KOPT-K1 (cell line): ENCODE results near the gene ADAM12.

Experiments
- H3K27ac ChIP-seq: fragments of 200-600 bp; sonication (generic); 2 replicates; pipeline ENCODE4 v1.5.1; 2016; ENCODE audit warnings: antibody characterized with exemption, mild to moderate bottlenecking, low read depth, low read length; ENCODE audit not compliant: poor library complexity, severe bottlenecking
- H3K36me3 ChIP-seq: fragments of 200-600 bp; sonication (generic); 2 replicates; pipeline ENCODE4 v1.5.1; 2017; ENCODE audit warnings: antibody characterized with exemption, mild to moderate bottlenecking, low read length, moderate library complexity; ENCODE audit not compliant: insufficient read depth
- H3K9me3 ChIP-seq: fragments of 200-600 bp; sonication (generic); 2 replicates; pipeline ENCODE4 v1.5.1; 2017; ENCODE audit warnings: antibody characterized with exemption, low read length, mild to moderate bottlenecking; ENCODE audit not compliant: insufficient read depth, poor library complexity, severe bottlenecking

The ADAM12 gene

DNA sequence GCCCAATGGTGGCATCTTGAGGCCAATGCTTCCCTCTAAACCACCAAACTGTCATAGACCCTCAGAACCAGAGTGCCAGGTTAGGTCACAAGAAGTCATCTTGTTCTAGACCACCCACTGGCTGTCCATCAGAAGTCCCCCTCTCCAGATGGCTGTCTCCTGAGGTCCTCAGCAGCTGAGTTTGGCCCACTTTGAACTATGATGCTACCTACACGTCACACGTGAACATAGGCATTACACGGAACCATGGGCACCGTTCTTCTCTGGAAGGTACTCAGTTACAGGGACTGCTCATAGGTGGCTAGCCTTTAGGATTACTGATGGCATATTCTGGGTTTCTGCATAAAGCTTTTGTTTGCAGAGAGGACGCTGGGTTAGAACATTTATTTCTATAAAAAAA, 166.4 kb downstream of the ADAM12 start:
- Histone ChIP-seq H3K9me3 (no peaks in the 10 kb centered on the region), H3K27ac (no peak overlapping the region), H3K36me3 (no peaks in the 10 kb centered on the region)

DNA sequence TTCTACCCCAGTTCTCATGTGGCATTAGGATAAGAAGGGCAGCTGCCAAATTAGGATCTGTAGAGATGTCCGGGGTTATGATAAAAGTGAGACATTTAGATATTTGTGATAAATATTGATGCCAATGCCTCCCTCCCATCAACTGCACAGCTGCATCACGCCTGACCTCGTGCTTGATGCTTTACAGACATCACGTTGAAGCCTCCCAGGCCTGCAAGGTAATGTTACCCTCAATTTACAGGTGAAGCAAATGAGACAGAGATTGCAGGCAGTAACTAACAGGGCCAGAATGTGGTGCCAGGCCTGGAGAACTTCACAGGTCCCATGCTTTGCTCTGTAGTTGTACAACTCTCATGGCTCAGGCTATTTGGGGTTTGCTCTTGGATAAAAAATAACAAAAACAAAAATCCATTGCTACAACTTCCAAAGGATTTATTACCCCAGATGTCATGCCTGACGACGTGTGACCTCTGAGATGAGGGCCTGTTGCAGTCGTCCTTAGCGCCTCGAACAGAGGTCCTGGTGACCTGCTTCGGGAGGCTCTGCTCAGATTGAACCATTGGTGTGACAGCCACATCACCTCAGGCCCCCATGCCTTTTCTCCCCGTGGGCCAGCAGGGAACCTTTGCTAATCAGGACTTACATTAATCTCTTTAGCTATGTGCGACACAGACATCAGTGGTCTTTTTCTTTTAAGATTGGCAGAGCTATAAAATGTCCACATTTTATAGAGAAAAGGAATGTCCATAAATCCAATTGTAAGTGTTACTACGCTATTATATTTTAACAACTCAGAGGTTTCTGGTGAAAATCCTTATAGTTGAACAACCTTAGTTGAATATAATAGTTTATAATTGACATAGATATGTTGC, 169.3 kb downstream of the ADAM12 start:
- Histone ChIP-seq H3K36me3 (no peaks in the 10 kb centered on the region), H3K27ac (no peak overlapping the region), H3K9me3 (no peaks in the 10 kb centered on the region)

DNA sequence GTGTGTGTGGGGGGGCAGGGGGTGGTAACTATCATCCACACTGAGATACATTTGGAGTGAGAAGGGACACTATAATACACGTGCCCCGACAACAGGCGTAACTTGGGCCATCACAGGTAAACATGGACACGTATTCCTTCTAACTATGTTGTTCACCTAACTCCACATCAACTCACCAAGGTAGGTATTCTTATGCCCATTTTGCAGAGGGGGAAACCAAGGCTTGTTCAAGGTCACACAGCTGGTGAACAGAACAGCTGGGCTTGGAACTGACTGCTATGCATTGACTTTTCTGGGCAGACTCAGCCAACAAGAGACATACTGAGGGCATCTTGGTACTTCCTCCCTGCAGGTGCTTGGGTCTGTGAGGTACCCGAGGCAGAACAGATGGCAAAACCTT, 170.1 kb downstream of the ADAM12 start:
- Histone ChIP-seq H3K27ac (no peak overlapping the region), H3K9me3 (no peaks in the 10 kb centered on the region), H3K36me3 (no peaks in the 10 kb centered on the region)

DNA sequence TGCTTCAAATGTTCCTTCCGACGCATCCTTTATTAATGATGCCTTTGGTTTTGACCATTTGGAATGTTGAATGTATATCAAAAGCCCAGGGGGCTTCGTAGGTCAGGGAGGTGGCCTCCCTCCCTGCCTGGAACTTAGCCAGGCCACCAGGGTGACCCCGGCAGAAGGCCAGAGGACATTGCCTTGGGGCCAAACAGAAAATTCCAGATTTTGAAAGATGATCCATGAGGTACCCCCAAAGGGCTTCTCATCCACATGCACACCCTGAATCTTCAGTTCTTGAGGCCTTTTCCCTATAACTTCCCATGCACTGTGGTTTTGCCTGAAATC, 171.7 kb downstream of the ADAM12 start:
- H3K27ac ChIP-seq = no peak overlapping the region
- H3K9me3 ChIP-seq = no peaks in the 10 kb centered on the region
- H3K36me3 ChIP-seq = no peaks in the 10 kb centered on the region

DNA sequence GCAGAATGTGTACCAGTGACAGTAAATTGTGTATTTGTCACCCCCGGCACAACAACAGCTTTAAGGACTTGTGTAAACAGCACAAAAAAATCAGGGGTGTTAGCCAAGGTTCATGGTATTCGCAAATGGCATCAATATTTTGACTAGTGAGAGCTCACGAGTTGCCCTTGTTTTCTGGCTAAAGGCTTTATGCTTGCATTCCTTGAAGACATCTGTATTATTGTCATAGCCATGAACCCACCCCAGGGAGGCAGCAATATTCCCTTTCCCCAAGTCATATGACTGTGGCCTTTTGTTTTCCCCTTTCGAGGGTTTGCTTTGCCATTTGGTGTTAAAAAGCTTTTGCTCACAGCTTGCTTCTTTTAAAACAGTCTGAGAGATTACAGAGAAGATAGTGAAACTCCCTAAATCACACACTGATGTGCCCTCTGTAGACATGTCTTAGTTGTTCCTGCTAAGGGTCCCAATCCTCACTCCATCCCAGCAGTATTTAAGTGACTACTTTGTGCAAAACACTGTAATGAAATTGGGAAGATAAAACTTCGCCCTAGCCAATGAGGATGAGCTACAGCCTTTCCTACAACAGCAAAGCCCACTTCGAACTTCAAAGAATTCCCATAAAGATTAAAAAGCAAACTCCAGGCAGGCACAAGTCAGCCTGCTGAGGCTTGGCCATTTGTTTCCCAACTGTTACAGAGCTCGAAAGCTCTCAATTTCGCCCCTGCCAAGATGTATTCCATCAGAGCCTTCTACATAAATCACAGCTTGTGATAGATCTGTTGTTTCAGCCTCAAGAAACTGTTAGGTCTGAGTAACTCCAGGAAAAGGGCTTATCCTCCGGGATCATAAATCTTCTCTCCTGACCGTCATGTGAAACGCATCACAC, 172.3 kb downstream of the ADAM12 start:
- Histone ChIP-seq H3K27ac (no peak overlapping the region), H3K36me3 (no peaks in the 10 kb centered on the region)

DNA sequence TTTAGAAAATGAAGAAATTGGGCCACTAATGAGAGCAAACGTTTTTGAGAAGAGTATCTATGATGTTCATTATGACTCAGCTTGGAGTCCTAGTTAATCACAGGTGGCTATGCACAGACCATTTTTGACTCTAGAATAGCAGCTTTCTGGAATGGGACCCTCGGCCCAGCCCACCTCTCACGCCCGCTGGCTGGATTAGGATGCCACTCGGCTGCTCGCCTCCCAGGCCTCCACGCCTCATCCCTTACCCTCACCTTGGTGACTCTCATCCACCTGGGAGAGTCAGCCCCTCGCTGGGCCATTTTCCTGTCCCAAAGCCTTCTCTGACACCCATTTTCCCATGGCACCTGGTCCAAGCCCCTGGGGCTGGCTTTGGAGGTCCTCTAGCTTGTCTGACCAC, 173.6 kb downstream of the ADAM12 start:
- Histone ChIP-seq H3K36me3 (no peaks in the 10 kb centered on the region), H3K9me3 (no peaks in the 10 kb centered on the region), H3K27ac (no peak overlapping the region)

More for the DNA sequence above, 172.3 kb downstream of the ADAM12 start:
- H3K9me3 ChIP-seq = no peaks in the 10 kb centered on the region

DNA sequence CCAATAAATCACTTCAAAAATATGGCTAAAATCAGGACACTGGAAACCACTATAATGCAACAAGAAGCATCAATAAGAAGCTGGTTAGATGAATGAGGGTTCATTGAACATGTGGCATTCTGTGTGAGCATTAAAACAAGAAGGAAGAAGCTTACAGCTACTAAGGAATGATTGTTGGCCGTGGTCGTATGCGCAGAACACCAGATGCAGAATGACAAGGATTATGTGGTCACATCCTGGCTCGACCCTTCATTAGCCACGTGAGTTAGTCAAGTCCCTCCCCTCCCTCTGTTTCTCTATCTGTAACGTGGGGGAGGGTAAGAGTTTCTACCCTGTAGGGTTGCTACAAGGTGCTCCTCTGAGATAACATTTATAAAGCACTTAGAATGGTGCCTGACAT, 174.3 kb downstream of the ADAM12 start:
- no peaks in the 10 kb centered on the region for H3K9me3 ChIP-seq
- no peak overlapping the region for H3K27ac ChIP-seq
- no peaks in the 10 kb centered on the region for H3K36me3 ChIP-seq

DNA sequence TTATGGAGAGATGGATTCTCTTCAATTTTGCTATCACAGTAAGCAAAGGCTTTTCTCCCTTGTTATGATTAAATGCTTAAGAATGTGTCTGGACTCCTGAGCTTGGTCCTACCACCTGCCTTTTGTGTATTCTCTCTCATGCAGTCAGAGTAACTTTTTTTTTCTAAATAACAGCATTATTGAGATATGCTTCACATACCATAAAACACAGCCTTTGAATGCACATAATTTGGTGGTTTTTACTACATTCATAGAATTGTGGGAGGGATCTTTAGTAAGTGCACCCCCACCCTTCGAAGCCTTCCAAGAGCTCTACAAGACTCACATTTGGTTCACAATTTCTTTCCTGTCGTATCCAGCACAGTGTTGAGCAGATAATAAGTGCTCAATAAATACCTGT, 175.5 kb downstream of the ADAM12 start:
- no peak overlapping the region for H3K27ac ChIP-seq
- no peaks in the 10 kb centered on the region for H3K9me3 ChIP-seq
- H3K36me3 ChIP-seq = no peaks in the 10 kb centered on the region

DNA sequence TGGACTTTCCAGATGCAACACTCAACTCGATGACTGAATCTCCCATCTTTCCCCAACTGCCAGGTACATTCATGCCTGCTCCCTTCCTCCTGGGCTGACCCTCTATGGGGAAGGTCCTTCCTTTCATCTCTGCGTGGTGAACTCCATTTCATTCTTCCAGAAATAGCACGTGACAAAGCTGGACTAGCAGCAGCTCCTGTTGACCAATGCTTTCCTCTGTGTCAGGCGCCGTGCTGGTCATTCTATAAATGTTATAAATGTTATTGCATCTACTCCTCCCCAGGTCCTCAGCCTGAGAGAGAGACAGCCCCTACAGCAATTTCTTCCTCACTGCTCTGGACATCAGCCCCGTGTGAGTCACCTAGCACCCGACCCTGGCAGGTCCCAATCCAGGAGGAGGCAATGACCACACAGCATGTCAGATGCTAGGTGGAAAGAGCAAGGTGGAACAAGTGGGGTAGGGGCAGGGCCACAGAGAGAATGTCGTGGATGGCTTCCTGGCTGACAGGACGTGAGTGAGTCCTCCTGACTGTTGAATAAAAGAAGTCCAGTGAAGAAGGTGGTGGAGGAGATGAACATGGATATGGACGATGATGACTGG, 178.1 kb downstream of the ADAM12 start:
- H3K36me3 ChIP-seq = no peaks in the 10 kb centered on the region
- H3K27ac ChIP-seq = no peak overlapping the region

DNA sequence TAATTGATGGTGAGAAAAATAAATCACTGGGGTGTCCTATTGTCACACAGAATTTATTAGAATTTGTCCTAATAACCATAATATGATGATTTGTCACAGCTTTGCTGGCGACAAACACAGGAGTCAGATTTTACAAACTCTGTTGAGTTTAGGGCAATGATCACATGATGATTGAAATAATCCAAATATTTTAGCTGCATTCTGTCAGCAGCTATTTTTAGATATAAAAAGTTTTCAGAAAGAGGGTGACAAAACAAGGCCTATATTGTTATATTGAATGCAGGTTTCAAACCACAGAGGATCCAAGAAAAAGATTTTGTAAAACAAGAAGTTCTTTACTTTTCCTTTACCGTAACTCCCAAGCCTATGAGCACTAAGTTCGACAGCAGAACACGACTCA, 178.8 kb downstream of the ADAM12 start:
- Histone ChIP-seq H3K27ac (no peak overlapping the region), H3K9me3 (no peaks in the 10 kb centered on the region), H3K36me3 (no peaks in the 10 kb centered on the region)

More for the DNA sequence above, 178.1 kb downstream of the ADAM12 start:
- no peaks in the 10 kb centered on the region for H3K9me3 ChIP-seq

DNA sequence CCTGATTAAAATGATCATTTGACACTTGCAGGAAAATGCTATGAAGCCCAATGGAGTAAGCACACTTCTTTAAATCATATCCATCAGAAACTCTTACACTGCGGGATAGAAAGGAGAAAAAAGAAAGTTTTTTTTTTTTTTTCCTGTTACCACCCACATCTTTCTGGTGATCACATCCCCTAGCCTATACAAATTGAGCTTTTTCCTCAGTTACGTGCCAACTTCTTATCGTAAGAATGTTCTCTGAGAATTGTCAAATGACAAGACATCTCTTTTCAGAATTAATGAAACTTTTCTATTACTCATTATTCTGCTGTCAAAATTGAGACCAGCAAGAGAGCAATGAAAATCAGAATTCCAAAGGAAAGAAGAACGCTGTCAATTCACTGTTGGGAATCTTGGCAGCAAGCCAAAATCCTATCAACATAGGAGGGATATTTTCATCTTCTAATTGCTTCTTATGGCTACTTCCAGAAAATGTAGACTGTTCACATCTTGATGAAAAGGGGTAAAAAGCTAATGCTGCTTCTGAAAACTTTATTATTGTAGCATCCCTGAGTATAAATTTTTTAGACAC, 179.5 kb downstream of the ADAM12 start:
- Histone ChIP-seq H3K36me3 (no peaks in the 10 kb centered on the region), H3K9me3 (no peaks in the 10 kb centered on the region), H3K27ac (no peak overlapping the region)

DNA sequence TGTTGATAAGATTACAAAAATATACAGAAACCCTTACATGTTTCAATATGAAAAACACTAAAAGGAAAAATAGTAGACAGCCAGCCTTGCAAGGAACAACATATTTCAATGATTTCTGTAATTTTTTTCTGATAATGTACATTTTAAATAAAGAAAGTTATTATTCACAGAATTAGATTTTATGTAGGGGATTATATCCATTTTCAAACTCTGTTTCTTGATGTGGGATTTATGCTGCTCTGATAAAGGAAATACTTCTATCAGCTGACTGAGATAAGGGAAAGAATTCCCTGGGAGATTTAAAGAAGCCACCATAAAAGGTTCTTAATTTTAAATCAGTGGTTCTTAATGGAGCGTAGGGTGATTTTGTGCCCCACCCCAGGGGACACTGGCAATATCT, 180.4 kb downstream of the ADAM12 start:
- Histone ChIP-seq H3K36me3 (no peaks in the 10 kb centered on the region), H3K9me3 (no peaks in the 10 kb centered on the region), H3K27ac (no peak overlapping the region)

DNA sequence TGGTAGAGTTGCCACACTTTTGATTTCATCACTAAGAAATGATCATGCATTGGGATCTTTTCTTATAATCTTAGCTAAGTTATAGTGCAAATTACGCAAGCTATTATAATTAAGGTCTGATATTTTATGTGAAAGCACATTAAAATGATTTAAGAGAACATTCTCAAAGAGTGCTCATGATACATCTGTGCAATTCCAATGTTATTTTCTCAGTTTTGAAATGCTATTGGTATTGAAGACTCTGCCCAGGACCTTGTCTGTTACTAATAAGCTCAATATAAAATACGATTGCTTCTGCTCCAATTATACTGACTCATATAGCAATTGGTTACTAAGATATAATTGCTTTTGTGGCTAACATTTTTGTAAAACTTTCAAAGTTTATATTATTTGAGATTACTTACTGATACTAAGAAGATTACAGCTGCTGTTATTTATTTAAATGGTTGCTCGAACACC, 180.9 kb downstream of the ADAM12 start:
- no peak overlapping the region for H3K27ac ChIP-seq
- no peaks in the 10 kb centered on the region for H3K9me3 ChIP-seq
- no peaks in the 10 kb centered on the region for H3K36me3 ChIP-seq

DNA sequence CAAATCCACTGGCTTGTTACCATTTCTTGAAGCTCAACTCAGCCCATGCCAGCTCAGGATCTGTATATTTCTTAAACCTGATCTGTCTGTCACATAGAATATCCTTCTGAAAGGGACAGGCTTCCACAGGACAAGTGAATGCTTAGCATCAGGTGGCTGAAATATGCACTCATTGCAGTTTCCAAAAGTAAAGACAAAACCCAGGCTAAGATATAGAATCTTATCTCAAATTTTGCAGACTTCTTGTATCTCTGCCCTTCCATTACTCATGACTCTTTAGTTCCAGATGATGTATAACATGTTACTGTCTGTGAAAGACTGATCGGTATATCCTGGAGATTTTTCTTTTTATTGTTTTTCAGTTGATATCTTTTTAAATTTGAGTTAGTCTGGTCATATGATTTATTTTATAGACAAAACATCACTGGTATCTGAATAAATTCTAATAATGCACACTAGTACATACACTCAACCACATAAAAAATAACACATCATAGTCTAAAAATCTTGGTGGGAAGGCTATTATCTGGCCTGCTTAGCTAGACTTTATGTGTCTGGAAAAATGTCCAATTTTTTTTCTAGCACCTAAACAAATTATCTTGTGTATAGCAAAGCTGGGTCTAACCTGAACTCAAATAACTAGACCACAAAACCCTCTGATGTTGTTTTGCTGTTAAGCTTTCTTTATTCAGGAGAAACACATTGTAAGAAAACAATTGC, 182.6 kb downstream of the ADAM12 start:
- Histone ChIP-seq H3K27ac (no peak overlapping the region), H3K9me3 (no peaks in the 10 kb centered on the region), H3K36me3 (no peaks in the 10 kb centered on the region)
